ENCODE results near the gene DCANP1. TPM values are rescaled to one million over a fixed set of nuclear protein-coding genes. Genes with fewer than 3 reads are reported as not detected.

DCANP1 gene
- total and polyA plus RNA-seq, 9 of the 15 experiments (the other 6 are each of a cell fraction or from before 2014, with no cell fraction given) = not detected

- TF ChIP-seq BDP1 (IDR thresholded peaks at IDR 0.05; ENCODE audit: insufficient read depth, insufficient read length) (no peak), TEAD4 (IDR thresholded peaks at IDR 0.05; ENCODE audit: low read length) (peak; percentile 25; the same call in 1 of the 2 replicates), TEAD4 (CRISPR knock-in tag; IDR thresholded peaks at IDR 0.05; ENCODE audit: borderline replicate concordance) (no peak), ZNF766 (CRISPR knock-in tag; conservative IDR thresholded peaks at IDR 0.05) (peak; percentile 97), NRF1 (conservative IDR thresholded peaks at IDR 0.05 in 1 of 2, IDR thresholded peaks at IDR 0.05 in 1 of 2) (no peak), ZNF384 (IDR thresholded peaks at IDR 0.05; ENCODE audit: low read depth, low read length) (no peak), ELF1 (tag; IDR thresholded peaks at IDR 0.05) (no peak), SPI1 (IDR thresholded peaks at IDR 0.05; ENCODE audit: borderline replicate concordance, low read depth, low read length) (peak; percentile 96), ZNF121 (CRISPR knock-in tag; conservative IDR thresholded peaks at IDR 0.05) (0 out of 2 replicates have a peak, but pooled peaks have one; percentile 14), ATF7 (IDR thresholded peaks at IDR 0.05) (0 out of 2 replicates have a peak, but pooled peaks have one; percentile 18), EP300 (IDR thresholded peaks at IDR 0.05; ENCODE audit: low read length) (peak; percentile 40; the same call in 1 of the 2 replicates), SAP30 (IDR thresholded peaks at IDR 0.05; ENCODE audit: borderline replicate concordance, insufficient read depth, low read depth, low read length, poor library complexity, severe bottlenecking) (no peak), MGA (IDR thresholded peaks at IDR 0.05) (no peak)
- TF ChIP-seq, protein P1, sequence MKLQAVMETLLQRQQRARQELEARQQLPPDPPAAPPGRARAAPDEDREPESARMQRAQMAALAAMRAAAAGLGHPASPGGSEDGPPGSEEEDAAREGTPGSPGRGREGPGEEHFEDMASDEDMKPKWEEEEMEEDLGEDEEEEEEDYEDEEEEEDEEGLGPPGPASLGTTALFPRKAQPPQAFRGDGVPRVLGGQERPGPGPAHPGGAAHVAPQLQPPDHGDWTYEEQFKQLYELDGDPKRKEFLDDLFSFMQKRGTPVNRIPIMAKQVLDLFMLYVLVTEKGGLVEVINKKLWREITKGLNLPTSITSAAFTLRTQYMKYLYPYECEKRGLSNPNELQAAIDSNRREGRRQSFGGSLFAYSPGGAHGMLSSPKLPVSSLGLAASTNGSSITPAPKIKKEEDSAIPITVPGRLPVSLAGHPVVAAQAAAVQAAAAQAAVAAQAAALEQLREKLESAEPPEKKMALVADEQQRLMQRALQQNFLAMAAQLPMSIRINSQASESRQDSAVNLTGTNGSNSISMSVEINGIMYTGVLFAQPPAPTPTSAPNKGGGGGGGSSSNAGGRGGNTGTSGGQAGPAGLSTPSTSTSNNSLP (IDR thresholded peaks at IDR 0.05; ENCODE audit: borderline replicate concordance, low read depth, low read length) = no peak
Observed at GRCh38 chr5:135423146-135423845, 23.9 kb downstream of the DCANP1 start (continued).
